ENCODE results near the gene KRTAP19-2. TPM values are rescaled to one million over a fixed set of nuclear protein-coding genes. Genes with fewer than 3 reads are reported as not detected.

The KRTAP19-2 gene
- polyA plus RNA-seq, 1 donor from 2014 or later, result not detected

GRCh38 chr21:30443226-30443625 is 44.0 kb downstream of the KRTAP19-2 start:
- H3K27ac ChIP-seq (ENCODE audit: low read length), result no peak overlapping the region
- no peak overlapping the region for H3K9ac ChIP-seq (ENCODE audit: low read length)
- no peak overlapping the region for H3K4me2 ChIP-seq (ENCODE audit: low read length)
- no peaks in the 10 kb centered on the region for H4K20me1 ChIP-seq (ENCODE audit: insufficient read depth)
- no peaks in the 10 kb centered on the region for H3K9me2 ChIP-seq (ENCODE audit: insufficient read depth, low read length)
- TF ChIP-seq, protein P1, sequence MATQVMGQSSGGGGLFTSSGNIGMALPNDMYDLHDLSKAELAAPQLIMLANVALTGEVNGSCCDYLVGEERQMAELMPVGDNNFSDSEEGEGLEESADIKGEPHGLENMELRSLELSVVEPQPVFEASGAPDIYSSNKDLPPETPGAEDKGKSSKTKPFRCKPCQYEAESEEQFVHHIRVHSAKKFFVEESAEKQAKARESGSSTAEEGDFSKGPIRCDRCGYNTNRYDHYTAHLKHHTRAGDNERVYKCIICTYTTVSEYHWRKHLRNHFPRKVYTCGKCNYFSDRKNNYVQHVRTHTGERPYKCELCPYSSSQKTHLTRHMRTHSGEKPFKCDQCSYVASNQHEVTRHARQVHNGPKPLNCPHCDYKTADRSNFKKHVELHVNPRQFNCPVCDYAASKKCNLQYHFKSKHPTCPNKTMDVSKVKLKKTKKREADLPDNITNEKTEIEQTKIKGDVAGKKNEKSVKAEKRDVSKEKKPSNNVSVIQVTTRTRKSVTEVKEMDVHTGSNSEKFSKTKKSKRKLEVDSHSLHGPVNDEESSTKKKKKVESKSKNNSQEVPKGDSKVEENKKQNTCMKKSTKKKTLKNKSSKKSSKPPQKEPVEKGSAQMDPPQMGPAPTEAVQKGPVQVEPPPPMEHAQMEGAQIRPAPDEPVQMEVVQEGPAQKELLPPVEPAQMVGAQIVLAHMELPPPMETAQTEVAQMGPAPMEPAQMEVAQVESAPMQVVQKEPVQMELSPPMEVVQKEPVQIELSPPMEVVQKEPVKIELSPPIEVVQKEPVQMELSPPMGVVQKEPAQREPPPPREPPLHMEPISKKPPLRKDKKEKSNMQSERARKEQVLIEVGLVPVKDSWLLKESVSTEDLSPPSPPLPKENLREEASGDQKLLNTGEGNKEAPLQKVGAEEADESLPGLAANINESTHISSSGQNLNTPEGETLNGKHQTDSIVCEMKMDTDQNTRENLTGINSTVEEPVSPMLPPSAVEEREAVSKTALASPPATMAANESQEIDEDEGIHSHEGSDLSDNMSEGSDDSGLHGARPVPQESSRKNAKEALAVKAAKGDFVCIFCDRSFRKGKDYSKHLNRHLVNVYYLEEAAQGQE (IDR thresholded peaks at IDR 0.05; ENCODE audit: borderline replicate concordance), result no peak
- TF ChIP-seq EP300 (conservative IDR thresholded peaks at IDR 0.05; ENCODE audit: poor library complexity, severe bottlenecking) (no peak), POLR2AphosphoS5 (IDR thresholded peaks at IDR 0.05) (no peak), MXI1 (conservative IDR thresholded peaks at IDR 0.05; ENCODE audit: poor library complexity, severe bottlenecking) (no peak), EZH2 (IDR thresholded peaks at IDR 0.05; ENCODE audit: borderline replicate concordance, insufficient read depth, low read length, poor library complexity, severe bottlenecking) (no peak), RAD21 (conservative IDR thresholded peaks at IDR 0.05) (no peak), TAF1 (IDR thresholded peaks at IDR 0.05; ENCODE audit: low read depth) (no peak), SMC3 (conservative IDR thresholded peaks at IDR 0.05; ENCODE audit: poor library complexity) (no peak)
- TF ChIP-seq, protein P2, sequence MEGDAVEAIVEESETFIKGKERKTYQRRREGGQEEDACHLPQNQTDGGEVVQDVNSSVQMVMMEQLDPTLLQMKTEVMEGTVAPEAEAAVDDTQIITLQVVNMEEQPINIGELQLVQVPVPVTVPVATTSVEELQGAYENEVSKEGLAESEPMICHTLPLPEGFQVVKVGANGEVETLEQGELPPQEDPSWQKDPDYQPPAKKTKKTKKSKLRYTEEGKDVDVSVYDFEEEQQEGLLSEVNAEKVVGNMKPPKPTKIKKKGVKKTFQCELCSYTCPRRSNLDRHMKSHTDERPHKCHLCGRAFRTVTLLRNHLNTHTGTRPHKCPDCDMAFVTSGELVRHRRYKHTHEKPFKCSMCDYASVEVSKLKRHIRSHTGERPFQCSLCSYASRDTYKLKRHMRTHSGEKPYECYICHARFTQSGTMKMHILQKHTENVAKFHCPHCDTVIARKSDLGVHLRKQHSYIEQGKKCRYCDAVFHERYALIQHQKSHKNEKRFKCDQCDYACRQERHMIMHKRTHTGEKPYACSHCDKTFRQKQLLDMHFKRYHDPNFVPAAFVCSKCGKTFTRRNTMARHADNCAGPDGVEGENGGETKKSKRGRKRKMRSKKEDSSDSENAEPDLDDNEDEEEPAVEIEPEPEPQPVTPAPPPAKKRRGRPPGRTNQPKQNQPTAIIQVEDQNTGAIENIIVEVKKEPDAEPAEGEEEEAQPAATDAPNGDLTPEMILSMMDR (IDR thresholded peaks at IDR 0.05; ENCODE audit: poor library complexity, severe bottlenecking), result no peak
- H3K36me3 ChIP-seq (ENCODE audit: insufficient read depth, low read length), result no peaks in the 10 kb centered on the region
- H2AFZ ChIP-seq (ENCODE audit: low read depth, low read length), result no peak overlapping the region
- H3K79me2 ChIP-seq (replicated peaks; ENCODE audit: insufficient read depth, low read length), result no peaks in the 10 kb centered on the region
- H3K27me3 ChIP-seq (ENCODE audit: insufficient read depth, low read depth, low read length), result no peaks in the 10 kb centered on the region
- H3F3A ChIP-seq (ENCODE audit: insufficient read depth, low read length, poor library complexity, severe bottlenecking), result no peaks in the 10 kb centered on the region
- no peak overlapping the region for H3K4me3 ChIP-seq (ENCODE audit: low read length)
- H3K9me3 ChIP-seq (ENCODE audit: low read length), result no peaks in the 10 kb centered on the region

- TF ChIP-seq, protein P1 (IDR thresholded peaks at IDR 0.05; ENCODE audit: borderline replicate concordance), result no peak
- TF ChIP-seq POLR2AphosphoS5 (IDR thresholded peaks at IDR 0.05), result no peak
- no peak for TF ChIP-seq MXI1 (conservative IDR thresholded peaks at IDR 0.05; ENCODE audit: poor library complexity, severe bottlenecking)
- no peak for TF ChIP-seq RAD21 (conservative IDR thresholded peaks at IDR 0.05)
- TF ChIP-seq, protein P2 (IDR thresholded peaks at IDR 0.05; ENCODE audit: poor library complexity, severe bottlenecking), result no peak
- no peak for TF ChIP-seq TAF1 (IDR thresholded peaks at IDR 0.05; ENCODE audit: low read depth)
- TF ChIP-seq EP300 (conservative IDR thresholded peaks at IDR 0.05; ENCODE audit: poor library complexity, severe bottlenecking), result no peak
- no peak for TF ChIP-seq EZH2 (IDR thresholded peaks at IDR 0.05; ENCODE audit: borderline replicate concordance, insufficient read depth, low read length, poor library complexity, severe bottlenecking)
- TF ChIP-seq SMC3 (conservative IDR thresholded peaks at IDR 0.05; ENCODE audit: poor library complexity), result no peak
- Histone ChIP-seq H3K79me2 (replicated peaks; ENCODE audit: insufficient read depth, low read length) (no peaks in the 10 kb centered on the region), H3K9me2 (ENCODE audit: insufficient read depth, low read length) (no peaks in the 10 kb centered on the region), H3K4me3 (ENCODE audit: low read length) (no peak within 1 kb of the TSS), H3K36me3 (ENCODE audit: insufficient read depth, low read length) (no peaks in the 10 kb centered on the region), H3K4me2 (ENCODE audit: low read length) (no peak within 1 kb of the TSS), H3K9me3 (ENCODE audit: low read length) (no peaks in the 10 kb centered on the region), H3K27me3 (ENCODE audit: insufficient read depth, low read depth, low read length) (no peaks in the 10 kb centered on the region), H3K27ac (ENCODE audit: low read length) (no peak within 1 kb of the TSS), H2AFZ (ENCODE audit: low read depth, low read length) (no peak within 1 kb of the TSS), H3F3A (ENCODE audit: insufficient read depth, low read length, poor library complexity, severe bottlenecking) (no peaks in the 10 kb centered on the region), H3K9ac (ENCODE audit: low read length) (no peak within 1 kb of the TSS), H4K20me1 (ENCODE audit: insufficient read depth) (no peaks in the 10 kb centered on the region)
Observed at GRCh38 chr21:30439975-30440374, 47.3 kb downstream of the KRTAP19-2 start, which contains the start of gene KRTAP15-1. Gene KRTAP15-1 (plus strand): TSS chr21:30440275. CDS start chr21:30440328, 53 bp downstream.

All from neural cell (in vitro differentiated cells).